Fibroblast of pulmonary artery (primary cell): Measurements from ENCODE around the gene DNAJC1.
A peak's percentile ranks its signal among the peaks of the same experiment; 100 is the strongest.

ENCODE experiments used
- DNase-seq: peaks from one replicate; pipeline ENCODE4 v3.0.0-alpha.2; 2010; ENCODE audit warnings: low read depth
- H3K4me3 ChIP-seq: replicated peaks from 2 replicates; pipeline ENCODE4 v1.5.1; 2011; ENCODE audit warnings: low read depth, mild to moderate bottlenecking, control low read depth, low read length, moderate library complexity
- TF ChIP-seq, protein P1 (sequence below): IDR thresholded peaks from 2 replicates; pipeline ENCODE4 v1.5.1; 2011; ENCODE audit warnings: mild to moderate bottlenecking, control low read depth, low read length, inconsistent platforms; ENCODE audit errors: missing control alignments

Gene DNAJC1

DNA sequence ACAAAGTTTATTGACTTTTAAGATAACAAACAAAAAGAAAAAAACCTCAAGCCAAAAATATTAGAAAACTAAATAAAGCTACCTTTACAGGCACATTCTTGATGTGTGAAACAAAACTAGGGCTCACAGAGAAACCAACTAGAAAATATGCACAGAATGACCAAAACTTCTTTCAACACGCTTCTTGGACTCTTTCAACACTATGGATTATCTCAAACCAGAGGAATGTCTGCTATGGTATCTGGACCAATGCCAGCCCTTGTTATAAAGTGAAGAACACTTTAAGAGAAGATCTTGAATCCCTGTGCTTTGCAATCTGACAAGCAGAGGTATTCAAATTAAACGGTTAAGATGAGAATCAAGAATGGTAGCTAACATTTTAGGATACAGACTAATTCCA lies 76.6 kb downstream of the DNAJC1 start:
- peak; percentile 98 for DNase-seq
- TF ChIP-seq, protein P1, sequence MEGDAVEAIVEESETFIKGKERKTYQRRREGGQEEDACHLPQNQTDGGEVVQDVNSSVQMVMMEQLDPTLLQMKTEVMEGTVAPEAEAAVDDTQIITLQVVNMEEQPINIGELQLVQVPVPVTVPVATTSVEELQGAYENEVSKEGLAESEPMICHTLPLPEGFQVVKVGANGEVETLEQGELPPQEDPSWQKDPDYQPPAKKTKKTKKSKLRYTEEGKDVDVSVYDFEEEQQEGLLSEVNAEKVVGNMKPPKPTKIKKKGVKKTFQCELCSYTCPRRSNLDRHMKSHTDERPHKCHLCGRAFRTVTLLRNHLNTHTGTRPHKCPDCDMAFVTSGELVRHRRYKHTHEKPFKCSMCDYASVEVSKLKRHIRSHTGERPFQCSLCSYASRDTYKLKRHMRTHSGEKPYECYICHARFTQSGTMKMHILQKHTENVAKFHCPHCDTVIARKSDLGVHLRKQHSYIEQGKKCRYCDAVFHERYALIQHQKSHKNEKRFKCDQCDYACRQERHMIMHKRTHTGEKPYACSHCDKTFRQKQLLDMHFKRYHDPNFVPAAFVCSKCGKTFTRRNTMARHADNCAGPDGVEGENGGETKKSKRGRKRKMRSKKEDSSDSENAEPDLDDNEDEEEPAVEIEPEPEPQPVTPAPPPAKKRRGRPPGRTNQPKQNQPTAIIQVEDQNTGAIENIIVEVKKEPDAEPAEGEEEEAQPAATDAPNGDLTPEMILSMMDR, result no peak
- no peak overlapping the region for H3K4me3 ChIP-seq

DNA sequence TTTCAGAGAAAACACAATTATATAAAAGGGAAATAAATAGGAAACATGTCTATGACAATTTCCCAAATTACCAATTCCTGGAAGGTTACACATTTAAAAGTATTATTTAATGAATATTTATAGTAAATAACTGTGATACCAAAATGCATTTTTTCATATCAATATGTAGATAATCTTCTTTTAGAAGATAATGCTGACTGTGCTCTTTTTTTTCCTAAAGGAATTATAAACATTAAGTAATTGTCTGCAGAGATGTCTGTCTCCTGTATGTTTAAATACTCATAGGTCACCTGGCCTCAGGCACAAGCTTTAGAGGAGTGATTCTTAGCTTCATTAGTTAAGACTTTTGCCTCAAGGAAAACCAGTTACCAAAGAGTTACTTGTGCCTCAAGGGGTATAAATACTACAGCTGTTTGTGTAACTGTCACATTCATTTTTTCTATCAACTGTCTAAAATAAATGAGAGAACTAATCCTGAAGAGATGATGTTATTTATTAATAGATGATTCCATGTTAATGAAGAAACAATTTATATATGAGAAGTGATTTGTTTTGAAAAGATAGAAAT lies 77.1 kb downstream of the DNAJC1 start:
- DNase-seq, result peak; percentile 18
- no peak overlapping the region for H3K4me3 ChIP-seq
- TF ChIP-seq, protein P1, result no peak

DNA sequence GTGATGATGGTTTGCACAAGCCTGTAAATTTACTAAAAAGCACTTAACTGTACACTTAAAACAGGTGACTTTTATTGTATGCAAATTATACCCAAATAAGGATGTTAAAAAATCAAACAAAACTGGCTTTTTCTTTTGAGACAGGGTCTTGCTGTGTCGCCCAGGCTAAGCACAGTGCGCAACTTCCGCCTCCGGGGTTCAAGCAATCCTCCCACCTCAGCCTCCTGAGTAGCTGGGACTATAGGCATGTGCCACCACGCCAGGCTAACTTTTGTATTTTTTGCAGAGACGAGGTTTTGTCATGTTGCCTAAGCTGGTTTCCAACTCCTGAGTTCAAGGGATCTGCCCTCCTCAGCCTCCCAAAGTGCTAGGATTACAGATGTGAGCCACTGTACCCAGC lies 77.7 kb downstream of the DNAJC1 start:
- DNase-seq, result no peak
- TF ChIP-seq, protein P1, result no peak
- H3K4me3 ChIP-seq, result no peak overlapping the region

DNA sequence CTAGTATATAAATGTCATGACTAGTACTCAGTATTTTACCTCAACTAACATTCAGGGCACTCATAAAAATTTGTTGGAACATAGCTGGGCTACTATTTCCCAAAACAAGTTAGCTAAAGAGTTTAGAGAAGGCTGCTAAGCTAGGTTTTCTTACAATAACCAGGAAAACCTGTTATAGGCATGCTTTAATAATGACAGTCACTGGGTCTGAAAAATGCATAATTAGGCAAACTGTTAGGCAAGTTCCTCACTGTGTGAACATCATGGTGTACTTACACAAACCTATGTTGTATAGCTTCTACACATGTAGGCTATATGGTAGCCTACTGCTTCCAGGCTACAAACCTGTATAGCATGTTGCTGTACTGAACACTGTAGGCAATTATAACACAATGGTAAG lies 79.0 kb downstream of the DNAJC1 start:
- no peak for DNase-seq

DNA sequence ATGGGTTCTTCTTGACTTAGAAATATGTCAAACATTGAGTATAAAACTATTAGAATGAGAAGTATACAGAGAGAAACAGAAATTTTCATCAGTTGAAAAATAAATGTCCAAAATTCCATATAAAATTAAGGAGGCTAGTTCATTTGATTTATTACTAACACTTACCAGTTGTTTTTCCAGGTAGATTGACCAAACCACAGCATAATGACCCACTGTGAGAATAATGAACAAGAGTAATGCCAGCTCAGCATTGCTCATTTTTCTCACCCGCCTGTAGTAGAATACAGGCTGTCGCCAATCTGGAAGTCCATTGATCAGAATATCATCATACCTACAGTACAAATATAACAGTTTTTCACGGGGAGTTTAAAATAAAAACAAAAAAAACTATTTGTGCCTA lies 82.9 kb downstream of the DNAJC1 start:
- TF ChIP-seq, protein P1, result no peak
- no peak for DNase-seq
- H3K4me3 ChIP-seq, result no peak overlapping the region

More for the DNA sequence above, 79.0 kb downstream of the DNAJC1 start:
- no peak overlapping the region for H3K4me3 ChIP-seq
- TF ChIP-seq, protein P1, result no peak

DNA sequence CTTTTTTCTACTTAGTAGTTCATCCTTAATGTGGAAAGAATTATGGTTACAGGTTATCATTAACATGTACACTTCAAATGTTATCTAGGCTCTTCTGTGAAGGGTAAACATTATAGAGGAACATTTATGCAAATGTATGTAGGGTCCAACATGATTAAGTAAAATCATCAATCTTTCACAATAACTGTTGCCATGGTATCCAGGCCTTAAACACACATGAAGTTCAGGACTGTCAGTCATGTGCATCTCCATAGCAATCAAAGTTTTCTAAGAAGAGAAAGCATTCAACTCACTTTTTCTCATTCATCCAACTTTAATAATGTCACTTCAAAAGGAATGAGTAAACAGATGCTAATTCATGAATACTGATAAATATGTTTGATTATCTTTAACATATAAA lies 83.6 kb downstream of the DNAJC1 start:
- DNase-seq, result peak; percentile 22
- H3K4me3 ChIP-seq, result no peak overlapping the region
- TF ChIP-seq, protein P1, result no peak

DNA sequence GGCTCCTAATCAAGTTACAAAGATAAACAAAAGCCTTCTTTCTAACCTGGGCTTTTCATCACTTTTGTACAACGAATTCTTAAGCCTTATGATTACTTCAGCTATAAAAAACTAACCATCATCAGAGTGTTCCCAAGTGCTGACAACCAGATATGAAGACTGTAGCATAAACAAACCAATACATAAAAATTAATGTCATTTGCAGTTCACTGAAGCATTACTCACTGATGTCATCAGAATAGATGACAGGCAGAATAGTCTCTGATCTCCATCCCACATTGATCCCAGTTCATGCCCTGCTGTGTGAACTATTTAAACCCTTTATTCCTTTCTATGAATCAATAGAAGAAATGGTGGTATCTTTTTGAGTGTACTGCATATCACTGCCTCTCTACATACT lies 84.4 kb downstream of the DNAJC1 start:
- H3K4me3 ChIP-seq, result no peak overlapping the region
- TF ChIP-seq, protein P1, result no peak
- no peak for DNase-seq
